Stimulated activated CD4-positive, alpha-beta T cell treated with anti-CD3 and anti-CD28 coated beads, Interleukin-1b, Interleukin-23, amount 100 ng/mL, for 1 hour (primary cell): ENCODE measurements around the gene USP7.
"Not testable (repeated sequence)": the region's sequence is repeated elsewhere in the genome, so short reads cannot be mapped to it uniquely, and the experiment has no call there.

Experiments used
- DNase-seq, 2 donors: peaks; one replicate each; pipeline ENCODE4 v3.0.0-alpha.2; 2020; ENCODE audit warnings: low read depth in 2 of 2

Gene USP7

DNA sequence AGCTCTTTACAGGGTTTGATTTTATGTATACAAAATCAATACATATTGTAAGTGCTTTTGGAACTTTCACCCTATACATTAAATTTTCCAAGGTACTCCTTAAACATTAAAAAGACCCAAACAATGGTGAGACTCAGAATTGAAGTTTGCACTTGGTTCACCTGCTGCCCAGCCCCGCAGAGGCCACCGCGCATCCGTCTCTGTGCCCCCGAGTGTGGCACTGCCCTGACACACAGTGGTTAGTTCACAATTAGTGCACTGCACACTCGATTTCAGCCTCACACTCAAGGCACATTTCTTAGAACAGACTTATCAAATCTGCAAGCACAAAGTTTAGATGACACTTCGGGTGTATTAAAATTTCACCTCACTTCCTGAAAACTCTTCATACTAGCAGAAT is 38.3 kb downstream of the USP7 start:
- no peak for DNase-seq

DNA sequence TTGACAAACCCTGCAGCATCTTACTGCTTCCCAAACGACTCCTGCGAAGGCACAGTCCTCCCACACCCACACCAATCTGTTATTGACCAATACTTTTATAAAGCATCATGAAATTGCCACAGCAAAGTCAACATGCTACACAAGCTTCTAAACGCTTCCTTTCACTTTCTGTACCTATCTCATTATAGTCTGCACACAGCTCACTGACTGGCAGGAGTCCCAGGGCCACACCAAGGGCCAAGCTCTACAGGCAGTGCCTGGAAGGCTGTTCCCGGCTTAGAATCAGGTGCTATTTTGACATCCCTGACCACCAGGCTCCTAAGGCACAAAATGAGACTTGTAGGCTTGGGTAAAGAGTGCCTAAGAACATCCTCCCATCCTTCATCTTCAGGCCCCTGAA is 39.5 kb downstream of the USP7 start:
- DNase-seq, result no peak

DNA sequence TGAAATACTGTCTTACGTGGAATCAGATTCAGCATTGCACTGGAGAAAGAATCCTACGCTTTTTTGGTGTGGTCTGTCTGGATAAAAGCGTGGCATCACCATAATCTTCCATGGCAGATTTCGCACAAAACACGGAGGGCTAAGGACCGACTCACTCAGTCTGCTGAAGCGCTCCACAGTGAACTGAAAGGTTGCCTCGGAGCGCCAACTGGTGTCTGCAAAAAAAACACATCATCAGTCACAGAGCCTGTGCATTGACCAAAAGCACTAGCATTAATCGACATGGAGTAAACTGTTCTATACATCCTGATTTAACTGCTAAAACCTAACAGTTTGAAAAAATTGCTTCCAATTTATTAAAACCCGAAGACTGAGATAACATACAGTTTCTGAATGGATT is 40.5 kb downstream of the USP7 start:
- DNase-seq, result no peak

DNA sequence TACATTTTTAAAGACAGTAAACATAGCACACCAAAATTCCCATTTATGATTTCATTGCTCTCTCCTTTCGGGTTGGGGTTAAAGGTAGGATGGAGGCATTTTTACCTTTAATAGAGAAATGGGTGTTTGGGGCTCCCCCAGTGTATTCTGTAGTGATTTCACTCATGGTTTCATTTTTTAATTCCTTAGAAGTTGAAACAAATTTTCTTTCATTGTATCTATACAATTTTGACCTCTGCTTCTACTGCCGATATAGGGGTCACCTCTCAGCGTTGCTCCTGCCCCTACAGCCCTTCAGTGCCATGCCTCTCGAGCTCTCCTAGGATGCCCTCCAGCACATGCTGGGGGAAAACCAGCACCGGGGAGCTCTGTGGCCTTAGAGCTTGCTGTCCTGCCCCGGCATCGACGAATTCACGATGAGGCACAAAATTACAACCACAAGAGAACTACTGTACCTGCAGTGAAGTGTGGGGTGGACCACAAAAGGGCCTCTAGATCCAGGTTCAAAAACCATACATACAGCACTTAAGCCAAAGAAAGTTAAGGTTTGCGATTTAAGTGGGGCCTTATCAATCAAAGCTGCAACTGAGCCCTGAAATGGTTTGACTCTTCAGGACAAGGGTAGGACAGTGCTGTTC is 42.2 kb downstream of the USP7 start:
- DNase-seq, result no peak

DNA sequence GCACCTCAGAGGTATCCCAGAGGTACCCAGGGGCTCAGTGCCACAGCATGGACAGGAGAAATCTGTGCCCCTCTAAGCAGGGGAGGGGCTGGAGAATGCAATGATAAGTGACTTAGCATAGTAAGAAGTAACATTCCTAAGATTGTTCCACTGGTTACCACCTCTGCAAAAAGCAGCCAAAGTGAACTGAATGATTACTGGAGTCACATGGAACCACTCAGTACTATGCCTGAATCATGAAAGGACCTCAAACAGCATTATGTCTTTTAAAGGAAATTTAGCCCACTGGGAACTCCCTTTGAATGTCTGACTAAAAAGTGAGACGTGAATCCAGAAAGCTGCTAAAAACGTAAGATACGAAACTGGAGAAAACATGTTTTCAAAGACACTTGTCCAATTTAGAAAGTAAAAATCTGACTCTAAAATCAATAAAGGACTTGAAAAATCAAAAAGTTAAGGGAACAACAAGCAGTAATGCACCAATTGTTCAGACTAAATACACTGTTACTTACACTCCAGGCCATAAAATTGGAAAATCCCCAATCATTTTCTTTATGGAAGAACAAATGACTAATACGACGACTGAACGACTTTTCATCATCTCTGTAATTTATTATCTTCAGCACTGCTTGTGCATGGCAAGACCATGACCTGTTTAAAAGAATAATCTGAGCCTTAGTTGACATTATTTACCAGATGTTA is 42.9 kb downstream of the USP7 start:
- no peak for DNase-seq

DNA sequence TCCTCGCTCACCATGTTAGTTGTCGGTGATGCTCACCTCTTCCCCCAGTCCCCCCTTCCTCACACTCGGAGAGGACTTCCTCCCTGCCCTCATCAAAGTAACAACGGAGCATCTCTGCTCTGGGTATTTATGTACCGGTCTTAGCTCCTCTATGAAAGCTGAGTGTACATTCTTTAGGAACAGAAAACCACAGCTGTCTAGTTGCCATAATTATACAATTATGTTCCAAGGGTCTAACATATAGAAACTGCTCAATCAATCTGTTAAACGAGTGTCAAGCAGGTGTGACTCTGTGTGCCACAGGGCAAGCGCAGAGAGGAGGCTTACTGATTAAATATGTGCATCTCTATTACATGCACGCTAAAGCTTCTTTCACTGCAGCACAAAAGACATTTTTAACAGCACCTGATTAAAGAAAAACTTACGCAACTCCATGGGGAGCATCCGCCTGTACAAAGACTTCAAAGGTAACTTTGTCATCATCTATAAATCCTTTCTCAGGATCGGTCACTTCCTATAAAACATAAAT is 43.7 kb downstream of the USP7 start:
- DNase-seq, result no peak

DNA sequence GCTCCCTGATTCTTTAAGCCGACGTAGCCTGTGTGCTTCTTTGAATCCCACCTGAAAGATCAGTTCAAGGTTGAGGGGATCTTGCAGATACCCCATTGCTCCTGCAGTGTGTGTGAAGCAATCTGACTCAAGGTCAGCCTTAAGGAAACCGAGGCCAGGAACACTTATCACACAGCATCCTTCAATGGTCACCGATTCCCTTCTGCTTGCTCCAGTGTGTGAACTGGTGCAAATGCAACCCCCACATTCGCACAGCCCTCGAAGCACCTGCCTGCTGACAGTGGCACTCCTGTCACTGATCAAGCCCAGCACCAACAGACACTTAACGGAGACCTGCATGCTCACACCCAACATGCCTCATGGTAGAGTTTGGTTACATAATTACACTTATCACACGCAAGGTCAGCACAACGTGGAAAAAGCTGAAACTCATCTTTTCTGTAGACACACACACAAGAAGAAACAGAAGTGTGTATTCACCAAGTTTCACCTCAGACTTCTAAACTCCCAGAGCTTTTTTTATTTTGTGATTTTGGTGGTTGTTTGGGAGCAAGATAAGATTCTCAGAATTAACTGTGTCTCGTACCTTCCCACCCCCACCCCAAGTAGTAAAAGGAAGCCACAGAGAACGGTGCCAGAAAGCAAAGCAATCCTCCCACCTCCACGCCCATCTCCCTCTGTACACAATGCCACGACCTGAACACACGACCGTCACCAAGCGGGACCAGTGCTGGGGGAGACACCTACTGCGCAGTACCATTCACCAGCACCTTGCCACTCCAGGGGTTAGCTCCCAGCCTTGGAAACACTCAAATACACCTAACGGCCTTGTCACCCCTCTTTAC is 44.4 kb downstream of the USP7 start:
- DNase-seq, result no peak

DNA sequence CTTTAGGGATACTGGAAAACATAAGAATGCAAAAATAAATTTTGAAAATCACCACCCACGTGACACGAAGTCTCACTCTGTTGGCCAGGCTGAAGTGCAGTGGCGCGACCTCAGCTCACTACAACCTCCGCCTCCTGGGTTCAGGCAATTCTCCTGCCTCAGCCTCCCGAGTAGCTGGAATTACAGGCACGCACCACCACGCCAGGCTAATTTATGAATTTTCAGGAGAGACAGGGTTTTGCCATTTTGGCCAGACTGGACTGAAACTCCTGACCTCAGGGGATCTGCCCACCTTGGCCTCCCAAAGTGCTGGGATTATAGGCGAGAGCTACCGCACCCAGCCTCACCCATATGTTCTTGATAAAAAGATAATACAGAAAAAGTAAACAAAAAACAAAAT is 46.4 kb downstream of the USP7 start:
- not testable (repeated sequence) for DNase-seq

DNA sequence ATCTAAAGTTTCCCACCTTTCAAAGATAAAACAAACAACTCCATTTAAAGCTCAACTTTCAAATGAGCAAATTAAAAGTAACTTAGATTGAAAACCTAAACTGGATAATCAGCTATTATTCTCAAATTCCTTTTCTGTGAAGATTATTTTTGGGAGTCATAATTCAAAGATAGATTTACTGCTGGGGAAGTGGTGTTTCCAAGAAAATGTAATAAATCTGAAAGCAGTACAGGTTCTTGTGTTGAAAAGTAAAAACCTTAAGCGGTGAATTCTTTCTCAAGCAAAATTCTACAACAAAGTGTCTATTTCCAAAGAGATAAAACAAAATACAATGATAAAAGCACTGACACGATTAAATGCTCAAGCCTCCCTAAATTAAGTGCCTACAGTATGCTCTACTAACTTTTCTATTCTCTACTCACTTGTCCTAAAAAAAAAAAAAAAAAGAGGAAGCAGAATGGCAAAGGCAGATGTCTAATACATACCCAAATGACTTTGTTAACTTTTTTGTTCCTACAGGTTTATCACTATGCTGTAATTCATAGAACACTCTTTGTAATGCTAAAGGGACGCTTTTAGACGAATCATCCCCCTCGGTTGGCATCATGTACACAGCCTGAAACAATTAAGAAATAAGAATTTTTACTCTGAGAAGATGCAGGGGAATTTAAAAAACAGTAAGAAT is 47.0 kb downstream of the USP7 start:
- no peak for DNase-seq

DNA sequence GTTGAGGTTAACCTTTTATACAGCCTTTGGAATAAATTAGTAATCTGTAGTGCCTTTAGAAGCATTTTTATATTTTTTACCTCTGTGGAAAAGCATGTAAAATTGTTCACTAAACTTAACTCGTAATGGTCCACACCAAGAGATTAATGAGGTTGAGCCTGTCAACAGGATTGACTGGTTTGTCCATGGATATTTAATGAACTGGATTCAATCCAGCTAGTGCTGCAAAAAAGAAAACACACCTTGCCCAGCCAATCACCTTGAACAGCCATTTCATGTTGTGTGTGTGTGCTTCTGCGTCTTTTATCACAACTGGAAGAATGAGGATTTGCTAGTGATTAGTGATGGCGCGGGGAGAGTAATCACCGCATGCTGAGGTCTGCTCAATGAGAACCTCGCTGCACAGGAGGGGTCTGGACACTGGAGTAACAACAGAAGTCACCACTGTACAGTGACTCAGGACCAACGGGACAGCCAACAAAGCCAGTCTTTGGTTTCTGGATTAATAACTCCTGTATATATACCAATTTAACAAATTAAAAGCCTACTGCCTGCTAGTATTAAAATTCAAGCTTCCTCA is 47.9 kb downstream of the USP7 start:
- no peak for DNase-seq

DNA sequence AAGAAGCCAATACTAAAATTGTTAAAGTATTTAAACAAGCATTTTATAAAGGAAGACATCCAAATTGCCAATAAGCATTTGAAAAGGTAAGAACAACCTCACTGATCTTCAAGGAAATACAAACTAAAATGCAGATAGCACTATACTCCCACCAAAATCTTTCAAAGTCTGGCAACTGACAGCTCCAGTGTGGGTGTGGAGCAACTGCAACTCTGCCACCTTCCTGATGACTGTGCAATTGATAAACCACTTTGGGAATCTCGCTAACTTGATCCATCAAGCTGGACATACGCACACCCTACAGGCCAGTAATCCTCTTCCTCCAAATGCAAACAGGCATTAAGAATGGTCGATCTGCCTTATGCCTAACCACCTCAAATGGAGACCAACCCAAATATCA is 49.6 kb downstream of the USP7 start:
- DNase-seq, result no peak

DNA sequence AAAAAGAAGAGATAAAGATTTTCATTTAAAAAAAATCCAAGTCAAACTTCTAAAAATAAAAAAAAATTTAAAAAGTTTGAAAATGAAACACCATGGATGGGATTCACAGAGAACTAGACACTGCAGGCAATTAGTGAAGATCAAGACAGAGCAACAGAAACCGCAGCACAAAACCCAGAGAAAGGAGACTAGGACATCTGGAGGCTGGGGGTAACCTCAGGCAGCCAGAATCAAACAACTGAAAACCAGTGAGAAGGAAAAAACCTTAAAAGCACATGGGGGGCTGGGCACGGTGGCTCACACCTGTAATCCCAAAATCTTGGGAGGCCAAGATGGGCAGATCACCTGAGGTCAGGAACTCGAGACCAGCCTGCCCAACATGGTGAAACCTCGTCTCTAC is 50.9 kb downstream of the USP7 start:
- DNase-seq, result no peak

DNA sequence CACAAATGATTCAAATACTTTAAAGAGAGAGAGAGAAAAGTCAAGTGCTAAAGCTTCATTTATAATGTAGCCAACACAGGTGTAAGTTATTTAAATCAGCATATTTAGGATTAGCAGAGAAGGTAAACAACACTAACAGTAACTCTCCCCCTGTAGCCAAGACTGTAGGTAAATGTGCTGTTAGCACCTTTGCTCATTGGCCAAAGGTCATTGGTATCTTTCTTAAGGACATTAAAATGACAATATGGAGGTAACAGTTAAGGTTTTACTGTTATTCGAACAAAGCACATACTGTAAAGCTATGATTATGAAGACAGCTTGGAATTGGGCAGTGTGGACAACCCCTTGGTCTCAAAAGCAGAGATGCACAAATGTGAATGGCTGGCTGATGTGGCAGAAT is 52.9 kb downstream of the USP7 start:
- DNase-seq, result no peak

DNA sequence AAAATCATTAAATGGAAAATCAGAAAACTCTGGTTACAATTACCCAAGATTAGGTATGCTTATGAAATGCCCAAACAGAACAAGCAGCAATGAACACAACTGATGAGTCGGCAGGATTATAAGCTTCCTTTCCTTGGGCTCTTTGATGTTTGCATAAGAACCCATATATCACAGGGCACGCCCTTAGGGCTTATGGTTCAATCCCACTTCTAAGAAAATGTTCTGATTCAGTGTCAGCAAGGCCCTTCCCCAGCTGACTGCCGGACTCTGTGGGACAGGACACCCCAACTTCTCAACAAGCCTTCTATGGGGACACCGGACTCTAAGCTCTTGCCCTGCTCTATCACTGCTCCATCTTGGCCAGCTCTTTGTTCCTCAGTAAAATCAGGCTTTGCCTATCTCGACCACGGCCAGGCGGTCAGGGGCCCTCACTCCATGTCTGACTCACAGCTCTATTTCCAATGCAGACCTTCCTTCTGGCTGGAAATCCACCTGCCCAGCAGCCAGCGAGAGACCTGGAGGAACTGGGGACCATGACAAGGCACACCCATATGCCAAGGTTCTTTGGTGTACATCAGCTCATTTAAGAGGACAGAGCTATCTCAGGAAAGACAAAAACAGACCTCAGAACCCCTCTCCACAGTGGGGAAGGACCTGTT is 54.8 kb downstream of the USP7 start:
- DNase-seq, result no peak

DNA sequence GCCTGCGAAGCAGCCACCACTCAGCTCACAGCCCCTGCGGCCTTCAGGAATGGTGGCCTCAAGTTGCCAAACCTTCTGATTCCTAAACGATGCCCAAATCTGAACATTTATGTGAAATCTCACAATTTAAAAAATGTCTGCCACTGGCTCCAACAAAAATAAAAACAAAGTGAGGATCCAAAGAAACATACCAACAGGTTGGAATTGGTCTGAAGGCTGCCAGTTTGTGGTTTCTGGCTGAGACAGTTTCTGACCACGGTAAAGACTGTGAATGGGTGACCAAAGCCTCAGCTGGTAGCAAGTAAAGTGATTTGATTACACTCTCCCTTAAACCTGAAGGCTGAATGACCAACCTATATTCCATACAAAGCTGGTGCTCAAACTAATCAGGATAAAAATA is 56.6 kb downstream of the USP7 start:
- DNase-seq, result no peak

DNA sequence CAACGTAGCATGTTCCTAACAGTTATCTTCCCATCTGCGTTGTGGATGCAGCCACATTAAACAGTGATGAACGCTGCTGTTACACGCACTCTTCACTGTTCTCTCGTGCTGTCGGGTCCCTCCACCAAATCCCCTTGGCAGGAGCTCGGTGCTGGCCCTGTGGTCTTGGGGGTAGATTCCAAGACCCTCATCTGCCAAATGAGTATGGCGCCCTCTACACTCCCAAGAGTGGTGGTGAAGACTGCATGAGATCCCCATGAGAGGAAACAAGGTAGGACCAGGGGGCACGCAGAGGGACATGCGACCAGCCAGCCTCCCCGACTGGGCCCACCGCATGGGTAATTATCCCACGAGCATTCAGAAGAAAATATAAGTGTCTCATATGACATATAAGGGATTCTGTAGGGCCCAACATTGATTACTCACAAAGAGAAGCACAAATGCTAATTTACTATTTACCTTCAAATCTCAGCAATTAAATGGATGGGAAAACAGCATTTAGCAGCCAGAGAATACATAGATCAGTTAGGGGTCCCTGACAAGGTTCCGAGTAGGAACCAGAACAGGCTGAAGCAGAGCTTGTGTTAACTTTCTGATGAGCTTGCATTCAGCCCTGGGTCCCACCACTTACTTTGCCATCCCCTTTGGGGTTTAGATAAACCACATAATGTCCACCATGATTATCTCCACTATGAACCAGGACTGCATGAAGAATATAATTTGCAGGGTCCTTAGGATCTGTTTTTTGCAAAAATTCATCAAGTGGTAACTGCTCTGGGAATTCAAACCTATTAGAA is 57.7 kb downstream of the USP7 start:
- no peak for DNase-seq

DNA sequence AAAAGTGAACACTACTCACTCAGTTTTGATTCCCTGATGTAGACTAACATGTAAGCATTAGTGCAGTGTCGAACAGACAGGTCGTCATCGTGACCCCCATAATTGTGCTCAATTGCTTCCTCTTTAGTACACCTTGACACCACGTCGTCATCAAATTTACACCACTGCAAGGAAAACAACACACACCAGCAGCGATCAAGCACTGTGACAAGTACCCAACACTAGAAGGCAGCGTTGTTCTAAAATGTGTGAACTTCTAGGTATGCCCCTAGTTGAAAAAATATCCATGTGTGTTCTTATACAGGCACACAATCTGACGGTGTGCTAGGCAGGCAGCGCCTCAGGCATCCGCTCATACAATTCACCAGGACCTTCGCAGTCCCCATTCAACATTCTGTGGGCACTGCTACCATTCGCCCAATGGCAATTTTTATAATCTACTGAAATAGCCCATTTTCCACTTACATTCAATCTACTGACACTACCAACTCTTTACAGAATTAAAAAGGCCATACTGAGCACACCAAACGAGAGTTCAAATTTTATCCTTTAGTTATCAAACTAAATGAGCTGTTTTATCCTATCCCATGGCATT is 58.4 kb downstream of the USP7 start:
- no peak for DNase-seq

DNA sequence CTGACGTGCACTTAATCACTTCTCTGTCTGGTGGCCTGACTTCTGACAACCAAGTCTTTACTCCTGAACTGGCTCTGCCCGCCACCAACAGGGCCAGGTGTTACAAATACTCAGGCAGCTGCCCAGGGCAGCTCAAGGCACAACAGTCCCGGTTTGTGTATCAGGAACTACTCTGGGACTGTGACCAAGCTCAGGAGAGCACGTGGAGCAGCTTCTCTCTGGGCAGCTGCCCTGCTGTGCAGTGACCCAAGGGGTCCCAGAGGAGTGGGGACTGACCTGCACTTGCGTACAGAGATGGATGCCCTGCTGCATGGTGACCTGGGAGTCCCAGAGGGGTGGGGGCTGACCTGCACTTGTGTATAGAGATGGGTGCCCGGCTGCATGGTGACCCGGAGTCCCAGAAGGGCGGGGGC is 59.7 kb downstream of the USP7 start:
- no peak for DNase-seq

DNA sequence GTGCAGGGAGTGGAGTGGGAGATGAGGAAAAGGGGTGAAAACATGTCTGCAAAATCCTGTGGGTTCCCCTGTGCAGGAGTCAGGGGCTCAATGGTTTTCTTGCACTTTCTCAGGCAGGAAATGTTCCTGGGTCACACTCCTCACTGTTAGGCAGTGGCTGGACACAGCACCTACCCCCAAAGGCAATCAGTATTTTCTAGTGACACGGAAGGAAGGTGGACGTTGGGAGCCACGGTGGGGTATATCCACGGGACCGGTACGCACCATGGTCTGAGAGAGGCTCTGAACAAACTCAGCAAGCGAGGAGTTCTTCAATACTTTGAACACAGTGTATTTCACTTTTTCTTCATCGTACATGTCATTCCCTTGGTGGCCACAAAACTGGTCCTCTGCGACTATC is 60.7 kb downstream of the USP7 start:
- DNase-seq, result no peak

DNA sequence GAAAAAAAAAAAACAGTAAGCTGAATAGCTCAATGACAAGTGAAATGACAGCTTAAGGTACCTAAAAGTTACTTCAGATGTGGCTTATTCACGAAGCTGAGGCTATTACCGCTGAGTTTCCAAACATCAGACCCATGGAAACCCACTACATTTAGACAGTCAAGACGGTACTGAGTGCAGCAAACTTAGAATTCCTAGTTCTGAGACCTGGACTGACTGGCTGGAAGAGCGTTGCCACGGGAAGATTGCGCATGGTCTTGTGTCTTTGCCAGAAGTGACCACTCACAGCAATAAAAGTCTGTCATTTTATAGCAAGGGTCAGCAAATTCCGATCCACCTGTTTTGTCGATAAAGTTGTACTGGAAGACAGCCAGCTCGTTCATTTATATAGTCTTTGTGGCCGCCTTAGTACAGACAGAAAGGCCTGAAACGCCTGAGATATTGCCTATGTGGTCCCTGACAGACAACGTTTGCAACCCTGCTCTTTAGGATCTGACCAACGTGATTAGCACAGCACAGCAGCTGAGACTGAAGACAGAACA is 62.3 kb downstream of the USP7 start:
- no peak for DNase-seq
